K562 (cell line): ENCODE results near the gene ALOX12B. TPM values are rescaled to one million over a fixed set of nuclear protein-coding genes. Genes with fewer than 3 reads are reported as not detected.

Experiments
- BCOR ChIP-seq: fragments of 450-650 bp; IDR thresholded peaks from 2 replicates; pipeline ENCODE4 v1.6.1; 2016
- CHCHD3 ChIP-seq: fragments of 250-450 bp; sonication (Bioruptor Pico); IDR thresholded peaks from 2 replicates; pipeline ENCODE4 v2.1.2; 2022; ENCODE audit warnings: mild to moderate bottlenecking
- EP400 ChIP-seq: fragments of 450-650 bp; IDR thresholded peaks from 2 replicates; pipeline ENCODE4 v1.6.1; 2017; ENCODE audit warnings: antibody characterized with exemption, mild to moderate bottlenecking, moderate library complexity
- ETV1 ChIP-seq: fragments of 450-650 bp; conservative IDR thresholded peaks from 2 replicates; pipeline ENCODE4 v1.6.1; 2016; ENCODE audit warnings: missing genetic modification characterization, control low read depth, low read depth, missing compliant biosample characterization
- GTF2A2 ChIP-seq: IDR thresholded peaks from 2 replicates; pipeline ENCODE4 v1.6.1; 2016; ENCODE audit warnings: mild to moderate bottlenecking, missing genetic modification characterization, missing compliant biosample characterization
- HDAC1 ChIP-seq, 2 experiments: fragments of 450-650 bp; IDR thresholded peaks; 2 replicates each; pipeline ENCODE4 v1.6.1; 2016 to 2017; ENCODE audit warnings: inconsistent platforms in 1 of 2, mild to moderate bottlenecking in 1 of 2, moderate library complexity in 1 of 2
- HDAC8 ChIP-seq: fragments of 450-650 bp; IDR thresholded peaks from 2 replicates; pipeline ENCODE4 v1.6.1; 2016; ENCODE audit warnings: mild to moderate bottlenecking, missing genetic modification characterization, moderate library complexity, missing compliant biosample characterization
- KHSRP ChIP-seq: fragments of 450-650 bp; IDR thresholded peaks from 2 replicates; pipeline ENCODE4 v1.6.1; 2017
- NR2C2 ChIP-seq, 2 experiments: fragments of 200-800 bp in 1 of 2; sonication (Bioruptor generic) in 1 of 2; sonication (generic) in 1 of 2; formaldehyde crosslinking in 1 of 2; IDR thresholded peaks; 2 replicates each; pipeline versions ENCODE4 v1.6.1 to v1.8.0; 2016 to 2022; ENCODE audit warnings: mild to moderate bottlenecking in 1 of 2, missing compliant biosample characterization in 1 of 2, missing genetic modification characterization in 1 of 2, missing genetic modification reagents in 1 of 2
- PHF21A ChIP-seq: fragments of 450-650 bp; IDR thresholded peaks from 2 replicates; pipeline ENCODE4 v1.6.1; 2017; ENCODE audit warnings: low read depth, borderline replicate concordance
- ZBTB7A ChIP-seq: IDR thresholded peaks from 2 replicates; pipeline ENCODE4 v1.6.1; 2011; ENCODE audit warnings: low read depth, mild to moderate bottlenecking, low read length, moderate library complexity, borderline replicate concordance; ENCODE audit not compliant: control insufficient read depth
- ZNF311 ChIP-seq: fragments of 250-450 bp; sonication (Bioruptor Pico); IDR thresholded peaks from 2 replicates; pipeline ENCODE4 v1.4.0; 2020; ENCODE audit warnings: mild to moderate bottlenecking, moderate library complexity
- polyA plus RNA-seq, 8 experiments: library from polyadenylated mRNA; depleted of rRNA in 4 of 8; stranded (reverse) in 5 of 8; unstranded in 3 of 8; fragments of >200 nt; fragmentation: Nextera tagmentation in 2 of 8; fragmentation: Illumina TruSeq in 1 of 8; extraction: Ambion mirVana in 2 of 8; extraction: Trizol in 1 of 8; gene quantifications; 2 replicates each; pipeline versions ENCODE4 v1.2.1 to v1.2.3, GENCODE V29; 2011 to 2014; ENCODE audit warnings: inconsistent platforms in 1 of 8, missing spikeins in 1 of 8
- total RNA-seq, 7 experiments: library from RNA; depleted of rRNA in 6 of 7; stranded (reverse); fragments of >200 nt in 6 of 7; fragmentation: Illumina TruSeq in 2 of 7; extraction: Trizol in 2 of 7; gene quantifications; 2 replicates each; pipeline versions ENCODE4 v1.2.1 to v1.2.3, GENCODE V29; 2011 to 2021; ENCODE audit warnings: low replicate concordance in 1 of 7
- TF ChIP-seq, protein P1 (sequence below), 2 experiments: fragments of 450-650 bp; IDR thresholded peaks; 2 replicates each; pipeline ENCODE4 v1.6.1; 2016
- TF ChIP-seq, protein P2 (sequence below), 2 experiments: IDR thresholded peaks; 2 replicates each; pipeline ENCODE4 v1.6.1; 2011; ENCODE audit warnings: borderline replicate concordance in 1 of 2, control low read depth in 1 of 2, low read depth in 1 of 2, low read length in 1 of 2, mild to moderate bottlenecking in 1 of 2, mixed read lengths in 1 of 2, moderate library complexity in 1 of 2; ENCODE audit not compliant: insufficient read depth in 1 of 2, insufficient read length in 1 of 2, poor library complexity in 1 of 2, severe bottlenecking in 1 of 2; ENCODE audit errors: extremely low read depth in 1 of 2
- TF ChIP-seq, protein P3 (sequence below): fragments of 450-650 bp; IDR thresholded peaks from 2 replicates; pipeline ENCODE4 v1.6.1; 2017; ENCODE audit warnings: antibody characterized with exemption
- TF ChIP-seq, protein P4 (sequence below), 3 experiments: fragments of 200-800 bp in 1 of 3; fragments of 250-450 bp in 1 of 3; fragments of 450-650 bp in 1 of 3; sonication (Bioruptor Pico) in 1 of 3; sonication (Bioruptor generic) in 1 of 3; formaldehyde crosslinking in 1 of 3; IDR thresholded peaks; 2 replicates each; pipeline versions ENCODE4 v1.6.1 to v1.8.0; 2016 to 2022; ENCODE audit warnings: mild to moderate bottlenecking in 2 of 3, missing genetic modification characterization in 2 of 3, missing compliant biosample characterization in 1 of 3, moderate library complexity in 1 of 3

Gene ALOX12B
- total and polyA plus RNA-seq, 9 of the 15 experiments (the other 6 are each of a cell fraction or from before 2014, with no cell fraction given), result not detected

DNA sequence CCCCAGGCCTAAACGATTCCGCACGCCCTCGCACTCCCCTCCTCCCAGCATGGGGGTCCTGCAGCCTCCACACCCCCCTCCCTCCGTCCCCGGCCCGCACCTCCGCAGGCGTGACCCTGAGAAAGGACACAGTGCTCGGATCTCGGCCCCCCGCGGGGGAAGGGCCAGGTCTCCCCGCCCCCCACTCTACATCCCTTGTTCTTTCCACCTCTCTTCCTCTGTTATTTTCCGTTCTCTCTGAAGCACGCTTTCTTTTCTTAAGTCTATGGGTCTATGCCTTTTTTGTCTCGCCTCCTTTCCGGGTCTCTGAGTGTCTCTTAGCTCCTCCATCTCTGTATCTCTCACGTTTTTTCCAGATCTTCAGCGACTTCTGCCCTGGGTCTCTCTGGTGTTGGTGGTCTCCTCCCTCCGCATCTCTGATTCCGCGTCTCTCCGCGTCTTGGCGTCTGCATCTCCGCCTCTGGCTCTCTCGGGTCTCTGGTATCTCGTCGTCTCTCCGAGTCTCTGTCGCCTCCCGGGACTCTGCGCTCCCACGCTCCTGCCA is 38.5 kb upstream of the ALOX12B start (continued):
- TF ChIP-seq, protein P1, sequence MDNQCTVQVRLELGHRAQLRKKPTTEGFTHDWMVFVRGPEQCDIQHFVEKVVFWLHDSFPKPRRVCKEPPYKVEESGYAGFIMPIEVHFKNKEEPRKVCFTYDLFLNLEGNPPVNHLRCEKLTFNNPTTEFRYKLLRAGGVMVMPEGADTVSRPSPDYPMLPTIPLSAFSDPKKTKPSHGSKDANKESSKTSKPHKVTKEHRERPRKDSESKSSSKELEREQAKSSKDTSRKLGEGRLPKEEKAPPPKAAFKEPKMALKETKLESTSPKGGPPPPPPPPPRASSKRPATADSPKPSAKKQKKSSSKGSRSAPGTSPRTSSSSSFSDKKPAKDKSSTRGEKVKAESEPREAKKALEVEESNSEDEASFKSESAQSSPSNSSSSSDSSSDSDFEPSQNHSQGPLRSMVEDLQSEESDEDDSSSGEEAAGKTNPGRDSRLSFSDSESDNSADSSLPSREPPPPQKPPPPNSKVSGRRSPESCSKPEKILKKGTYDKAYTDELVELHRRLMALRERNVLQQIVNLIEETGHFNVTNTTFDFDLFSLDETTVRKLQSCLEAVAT (IDR thresholded peaks at IDR 0.05), result 0 out of 4 replicates have a peak, but pooled peaks of 1 of the 2 experiments have one; percentile 13
- 0 out of 2 replicates have a peak, but pooled peaks have one; percentile 26 for TF ChIP-seq ETV1
- no peak for TF ChIP-seq KHSRP
- no peak for TF ChIP-seq HDAC8 (tag)
- TF ChIP-seq, protein P2, sequence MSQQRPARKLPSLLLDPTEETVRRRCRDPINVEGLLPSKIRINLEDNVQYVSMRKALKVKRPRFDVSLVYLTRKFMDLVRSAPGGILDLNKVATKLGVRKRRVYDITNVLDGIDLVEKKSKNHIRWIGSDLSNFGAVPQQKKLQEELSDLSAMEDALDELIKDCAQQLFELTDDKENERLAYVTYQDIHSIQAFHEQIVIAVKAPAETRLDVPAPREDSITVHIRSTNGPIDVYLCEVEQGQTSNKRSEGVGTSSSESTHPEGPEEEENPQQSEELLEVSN (IDR thresholded peaks at IDR 0.05; ENCODE audit: borderline replicate concordance in 1 of 2, extremely low read depth in 1 of 2, insufficient read depth in 1 of 2, insufficient read length in 1 of 2, low read depth in 1 of 2, low read length in 1 of 2, poor library complexity in 1 of 2, severe bottlenecking in 1 of 2), result peak in 1 of 2 experiments; percentile 2
- no peak for TF ChIP-seq CHCHD3
- peak in 1 of 2 experiments; percentile 61; a peak in 2 of 4 replicates for TF ChIP-seq HDAC1 (IDR thresholded peaks at IDR 0.05)
- TF ChIP-seq, protein P3, sequence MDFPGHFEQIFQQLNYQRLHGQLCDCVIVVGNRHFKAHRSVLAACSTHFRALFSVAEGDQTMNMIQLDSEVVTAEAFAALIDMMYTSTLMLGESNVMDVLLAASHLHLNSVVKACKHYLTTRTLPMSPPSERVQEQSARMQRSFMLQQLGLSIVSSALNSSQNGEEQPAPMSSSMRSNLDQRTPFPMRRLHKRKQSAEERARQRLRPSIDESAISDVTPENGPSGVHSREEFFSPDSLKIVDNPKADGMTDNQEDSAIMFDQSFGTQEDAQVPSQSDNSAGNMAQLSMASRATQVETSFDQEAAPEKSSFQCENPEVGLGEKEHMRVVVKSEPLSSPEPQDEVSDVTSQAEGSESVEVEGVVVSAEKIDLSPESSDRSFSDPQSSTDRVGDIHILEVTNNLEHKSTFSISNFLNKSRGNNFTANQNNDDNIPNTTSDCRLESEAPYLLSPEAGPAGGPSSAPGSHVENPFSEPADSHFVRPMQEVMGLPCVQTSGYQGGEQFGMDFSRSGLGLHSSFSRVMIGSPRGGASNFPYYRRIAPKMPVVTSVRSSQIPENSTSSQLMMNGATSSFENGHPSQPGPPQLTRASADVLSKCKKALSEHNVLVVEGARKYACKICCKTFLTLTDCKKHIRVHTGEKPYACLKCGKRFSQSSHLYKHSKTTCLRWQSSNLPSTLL, result peak; percentile 93
- no peak for TF ChIP-seq NR2C2 (CRISPR knock-in tag; IDR thresholded peaks at IDR 0.05)
- no peak for TF ChIP-seq NR2C2 (tag; IDR thresholded peaks at IDR 0.05)
- TF ChIP-seq, protein P4, sequence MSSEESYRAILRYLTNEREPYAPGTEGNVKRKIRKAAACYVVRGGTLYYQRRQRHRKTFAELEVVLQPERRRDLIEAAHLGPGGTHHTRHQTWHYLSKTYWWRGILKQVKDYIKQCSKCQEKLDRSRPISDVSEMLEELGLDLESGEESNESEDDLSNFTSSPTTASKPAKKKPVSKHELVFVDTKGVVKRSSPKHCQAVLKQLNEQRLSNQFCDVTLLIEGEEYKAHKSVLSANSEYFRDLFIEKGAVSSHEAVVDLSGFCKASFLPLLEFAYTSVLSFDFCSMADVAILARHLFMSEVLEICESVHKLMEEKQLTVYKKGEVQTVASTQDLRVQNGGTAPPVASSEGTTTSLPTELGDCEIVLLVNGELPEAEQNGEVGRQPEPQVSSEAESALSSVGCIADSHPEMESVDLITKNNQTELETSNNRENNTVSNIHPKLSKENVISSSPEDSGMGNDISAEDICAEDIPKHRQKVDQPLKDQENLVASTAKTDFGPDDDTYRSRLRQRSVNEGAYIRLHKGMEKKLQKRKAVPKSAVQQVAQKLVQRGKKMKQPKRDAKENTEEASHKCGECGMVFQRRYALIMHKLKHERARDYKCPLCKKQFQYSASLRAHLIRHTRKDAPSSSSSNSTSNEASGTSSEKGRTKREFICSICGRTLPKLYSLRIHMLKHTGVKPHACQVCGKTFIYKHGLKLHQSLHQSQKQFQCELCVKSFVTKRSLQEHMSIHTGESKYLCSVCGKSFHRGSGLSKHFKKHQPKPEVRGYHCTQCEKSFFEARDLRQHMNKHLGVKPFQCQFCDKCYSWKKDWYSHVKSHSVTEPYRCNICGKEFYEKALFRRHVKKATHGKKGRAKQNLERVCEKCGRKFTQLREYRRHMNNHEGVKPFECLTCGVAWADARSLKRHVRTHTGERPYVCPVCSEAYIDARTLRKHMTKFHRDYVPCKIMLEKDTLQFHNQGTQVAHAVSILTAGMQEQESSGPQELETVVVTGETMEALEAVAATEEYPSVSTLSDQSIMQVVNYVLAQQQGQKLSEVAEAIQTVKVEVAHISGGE (CRISPR knock-in tag; IDR thresholded peaks at IDR 0.05), result 0 out of 6 replicates have a peak, but pooled peaks of 1 of the 3 experiments have one; percentile 0
- TF ChIP-seq ZBTB7A, result peak; percentile 73; the same call in 1 of the 2 replicates
- TF ChIP-seq PHF21A, result 0 out of 2 replicates have a peak, but pooled peaks have one; percentile 3
- TF ChIP-seq GTF2A2 (tag), result no peak
- 0 out of 2 replicates have a peak, but pooled peaks have one; percentile 8 for TF ChIP-seq EP400
- TF ChIP-seq ZNF311 (CRISPR knock-in tag), result no peak
- peak; percentile 14; the same call in 1 of the 2 replicates for TF ChIP-seq BCOR
